ENCODE results near the gene OLFM4. TPM values are rescaled to one million over a fixed set of nuclear protein-coding genes. Genes with fewer than 3 reads are reported as not detected.

Gene OLFM4
- total and polyA plus RNA-seq, 2 of the 8 experiments (the other 6 are each of a cell fraction or from before 2014, with no cell fraction given): not detected

DNA sequence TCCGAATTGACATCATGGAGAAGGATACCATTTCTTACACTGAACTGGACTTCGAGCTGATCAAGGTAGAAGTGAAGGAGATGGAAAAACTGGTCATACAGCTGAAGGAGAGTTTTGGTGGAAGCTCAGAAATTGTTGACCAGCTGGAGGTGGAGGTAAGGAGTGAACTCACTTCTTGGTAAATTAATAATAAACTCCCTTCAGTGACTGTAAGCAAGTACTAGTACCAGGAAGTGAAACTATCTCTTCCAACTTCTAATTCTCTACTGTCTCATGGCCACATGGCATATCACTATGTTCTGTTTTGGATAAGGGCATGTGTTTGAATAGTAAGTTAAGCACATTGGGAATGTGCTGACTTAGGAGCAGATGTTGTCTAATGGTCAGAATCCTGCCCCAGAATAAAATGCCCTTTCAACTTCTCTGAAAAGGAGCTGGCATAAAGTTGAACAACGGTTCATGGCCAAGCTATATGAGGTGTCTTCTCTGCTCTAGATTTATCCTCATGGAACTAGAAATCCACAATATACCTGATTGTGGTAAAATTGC, 13.4 kb downstream of the OLFM4 start (continued):
- TF ChIP-seq GTF2F1 (IDR thresholded peaks at IDR 0.05; ENCODE audit: borderline replicate concordance, low read depth, low read length) (no peak), POLR2AphosphoS5 (IDR thresholded peaks at IDR 0.05; ENCODE audit: low read depth, low read length) (no peak), CREB1 (IDR thresholded peaks at IDR 0.05) (no peak)
